HL-60/S4 treated with retinoic acid at 250 ng/mL for 4 days and 3 days (cell line): ENCODE results near the gene PCNA.

ENCODE experiments used
- in situ Hi-C: fragments of 300-500 bp; cut with MboI; formaldehyde crosslinking; loops from 2 replicates; pipeline ENCODE4 v1.7.0; 2022; ENCODE audit warnings: low sequenced_read_pairs

Gene PCNA

GRCh38 chr20:5069141-5069806 lies 50.5 kb downstream of the PCNA start:
- in situ Hi-C loops: no loop called here

GRCh38 chr20:5067877-5068645 lies 51.7 kb downstream of the PCNA start:
- in situ Hi-C loops: no loop called here

GRCh38 chr20:5065879-5066383 lies 53.8 kb downstream of the PCNA start:
- in situ Hi-C loops: no loop called here

GRCh38 chr20:5065166-5065878 lies 54.4 kb downstream of the PCNA start:
- in situ Hi-C loops: no loop called here
